OCI-LY1 (cell line): ENCODE data around the gene EFHC1.

ENCODE experiments used
- H2AFZ ChIP-seq: fragments of 200-600 bp; sonication (generic), shearing (Covaris generic); 2 replicates; pipeline ENCODE4 v1.6.0; 2014; ENCODE audit warnings: antibody characterized with exemption, mild to moderate bottlenecking, low read length
- H3F3A ChIP-seq: fragments of 200-600 bp; sonication (generic), shearing (Covaris generic); 2 replicates; pipeline ENCODE4 v1.6.0; 2014; ENCODE audit warnings: mild to moderate bottlenecking, antibody characterized with exemption, low read length, moderate library complexity; ENCODE audit not compliant: insufficient read depth
- H3K27ac ChIP-seq: fragments of 200-600 bp; sonication (generic); 2 replicates; pipeline ENCODE4 v1.5.1; 2014; ENCODE audit warnings: low read length, mixed run types, mild to moderate bottlenecking, low read depth; ENCODE audit not compliant: poor library complexity, severe bottlenecking
- H3K27me3 ChIP-seq: fragments of 200-600 bp; sonication (generic); 2 replicates; pipeline ENCODE4 v1.6.0; 2014; ENCODE audit warnings: antibody characterized with exemption, mild to moderate bottlenecking, low read length, moderate library complexity; ENCODE audit not compliant: insufficient read depth
- H3K36me3 ChIP-seq: fragments of 200-600 bp; sonication (generic); 2 replicates; pipeline ENCODE4 v1.6.1; 2014; ENCODE audit warnings: mild to moderate bottlenecking, antibody characterized with exemption, low read length, moderate library complexity, mixed read lengths; ENCODE audit not compliant: insufficient read depth
- H3K4me1 ChIP-seq: fragments of 200-600 bp; sonication (generic); 2 replicates; pipeline ENCODE4 v1.5.1; 2014; ENCODE audit warnings: mild to moderate bottlenecking, low read length, moderate library complexity; ENCODE audit not compliant: insufficient read depth, severe bottlenecking
- H3K4me2 ChIP-seq: fragments of 200-600 bp; sonication (generic), shearing (Covaris generic); 2 replicates; pipeline ENCODE4 v1.6.1; 2014; ENCODE audit warnings: low read length
- H3K4me3 ChIP-seq: fragments of 200-600 bp; sonication (generic); 2 replicates; pipeline ENCODE4 v1.5.1; 2014; ENCODE audit warnings: low read length, low read depth, mild to moderate bottlenecking, mixed read lengths; ENCODE audit not compliant: poor library complexity, severe bottlenecking
- H3K79me2 ChIP-seq: fragments of 200-600 bp; shearing (Covaris generic); 2 replicates; pipeline ENCODE4 v1.6.1; 2016; ENCODE audit warnings: mixed run types, low read length, mixed read lengths; ENCODE audit not compliant: insufficient read depth
- H3K9ac ChIP-seq: fragments of 200-600 bp; sonication (generic), shearing (Covaris generic); 2 replicates; pipeline ENCODE4 v1.6.1; 2014; ENCODE audit warnings: mild to moderate bottlenecking, low read length, mixed read lengths
- H3K9me2 ChIP-seq: fragments of 200-600 bp; sonication (generic), shearing (Covaris generic); 2 replicates; pipeline ENCODE4 v1.6.1; 2014; ENCODE audit warnings: low read depth, mild to moderate bottlenecking, low read length, mixed read lengths
- H3K9me3 ChIP-seq: fragments of 200-600 bp; shearing (Covaris generic); 2 replicates; pipeline ENCODE4 v1.6.1; 2014; ENCODE audit warnings: low read length, mixed read lengths
- H4K20me1 ChIP-seq: fragments of 200-600 bp; sonication (generic), shearing (Covaris generic); 2 replicates; pipeline ENCODE4 v1.6.0; 2016; ENCODE audit warnings: mild to moderate bottlenecking, low read length; ENCODE audit not compliant: insufficient read depth
- EZH2 ChIP-seq: fragments of 200-600 bp; sonication (generic), shearing (Covaris generic); IDR thresholded peaks from 2 replicates; pipeline ENCODE4 v1.8.0; 2017; ENCODE audit warnings: borderline replicate concordance, mixed run types, mild to moderate bottlenecking, antibody characterized with exemption, low read length, moderate library complexity, mixed read lengths
- TF ChIP-seq, protein P1 (sequence below): fragments of 200-600 bp; sonication (generic), shearing (Covaris generic); IDR thresholded peaks from 2 replicates; pipeline ENCODE4 v1.5.1; 2017; ENCODE audit warnings: mild to moderate bottlenecking, antibody characterized with exemption, low read length, moderate library complexity, mixed read lengths

The EFHC1 gene

DNA sequence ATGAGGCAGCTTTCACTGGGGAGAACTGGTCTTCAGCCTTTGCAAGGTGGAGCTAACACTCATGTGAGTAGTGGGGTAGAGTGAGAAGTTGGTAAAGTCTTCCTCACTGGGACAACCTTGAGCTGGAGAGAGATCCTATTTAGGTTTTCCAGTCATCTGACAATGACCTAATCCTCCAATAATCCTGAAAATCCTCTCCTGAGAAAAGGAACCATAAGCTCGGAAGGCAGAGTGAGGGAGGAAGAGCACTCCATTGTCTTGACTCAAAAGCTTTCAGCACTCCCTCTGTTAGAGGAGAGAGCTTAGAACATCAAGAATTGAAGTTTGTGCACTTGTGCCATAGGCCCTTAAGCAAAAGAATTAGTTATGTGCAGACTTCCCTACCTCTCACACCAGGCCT, 78.9 kb downstream of the EFHC1 start:
- H3K79me2 ChIP-seq, result no peaks in the 10 kb centered on the region
- peaks cover 26% of the 10 kb centered on the region for H3K36me3 ChIP-seq
- peak overlapping the region; percentile 58 for H3K9ac ChIP-seq
- H3K4me1 ChIP-seq, result peaks cover 80% of the 10 kb centered on the region
- H3K9me2 ChIP-seq, result no peaks in the 10 kb centered on the region
- no peaks in the 10 kb centered on the region for H3K27me3 ChIP-seq
- no peak overlapping the region for H3K4me3 ChIP-seq
- H4K20me1 ChIP-seq, result no peaks in the 10 kb centered on the region
- no peaks in the 10 kb centered on the region for H3K9me3 ChIP-seq
- TF ChIP-seq, protein P1, sequence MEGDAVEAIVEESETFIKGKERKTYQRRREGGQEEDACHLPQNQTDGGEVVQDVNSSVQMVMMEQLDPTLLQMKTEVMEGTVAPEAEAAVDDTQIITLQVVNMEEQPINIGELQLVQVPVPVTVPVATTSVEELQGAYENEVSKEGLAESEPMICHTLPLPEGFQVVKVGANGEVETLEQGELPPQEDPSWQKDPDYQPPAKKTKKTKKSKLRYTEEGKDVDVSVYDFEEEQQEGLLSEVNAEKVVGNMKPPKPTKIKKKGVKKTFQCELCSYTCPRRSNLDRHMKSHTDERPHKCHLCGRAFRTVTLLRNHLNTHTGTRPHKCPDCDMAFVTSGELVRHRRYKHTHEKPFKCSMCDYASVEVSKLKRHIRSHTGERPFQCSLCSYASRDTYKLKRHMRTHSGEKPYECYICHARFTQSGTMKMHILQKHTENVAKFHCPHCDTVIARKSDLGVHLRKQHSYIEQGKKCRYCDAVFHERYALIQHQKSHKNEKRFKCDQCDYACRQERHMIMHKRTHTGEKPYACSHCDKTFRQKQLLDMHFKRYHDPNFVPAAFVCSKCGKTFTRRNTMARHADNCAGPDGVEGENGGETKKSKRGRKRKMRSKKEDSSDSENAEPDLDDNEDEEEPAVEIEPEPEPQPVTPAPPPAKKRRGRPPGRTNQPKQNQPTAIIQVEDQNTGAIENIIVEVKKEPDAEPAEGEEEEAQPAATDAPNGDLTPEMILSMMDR, result no peak
- TF ChIP-seq EZH2, result no peak
- peak overlapping the region; percentile 66 for H3K4me2 ChIP-seq
- peaks cover 9% of the 10 kb centered on the region for H3F3A ChIP-seq
- H3K27ac ChIP-seq, result peak overlapping the region; percentile 99
- H2AFZ ChIP-seq, result no peak overlapping the region

DNA sequence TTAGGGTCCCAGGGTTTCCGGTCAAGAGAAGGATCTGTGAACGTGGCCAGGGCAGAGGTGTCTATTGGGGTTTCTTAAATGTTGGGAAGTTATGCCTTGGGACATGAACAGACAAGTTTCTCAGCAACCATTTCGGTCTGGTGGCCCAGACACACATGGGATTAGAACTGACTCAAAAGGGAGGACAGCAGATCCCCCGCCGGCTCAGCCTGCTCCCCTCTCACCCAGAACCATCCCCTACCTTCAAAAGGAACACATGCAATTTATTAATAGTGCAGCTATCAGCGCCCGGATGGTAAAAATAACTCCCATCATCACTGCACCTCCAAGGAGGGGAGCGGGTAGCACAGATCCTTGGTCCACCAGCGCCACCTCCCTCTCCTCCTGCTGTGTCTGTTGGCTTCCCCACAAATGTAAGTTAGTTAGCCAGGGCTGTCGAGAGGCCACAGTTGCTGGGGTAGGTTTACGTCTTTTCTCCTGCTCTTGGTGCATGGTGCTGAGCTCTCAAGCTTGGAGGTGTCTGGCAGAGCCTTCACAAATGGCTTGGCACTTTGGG, 79.6 kb downstream of the EFHC1 start:
- Histone ChIP-seq H3K9ac (peak overlapping the region; percentile 58), H3K79me2 (no peaks in the 10 kb centered on the region), H3K4me3 (no peak overlapping the region), H3K36me3 (peaks cover 29% of the 10 kb centered on the region), H3K27ac (peak overlapping the region; percentile 99), H3K9me2 (no peaks in the 10 kb centered on the region), H4K20me1 (no peaks in the 10 kb centered on the region), H3F3A (peaks cover 9% of the 10 kb centered on the region), H3K4me1 (peaks cover 82% of the 10 kb centered on the region), H2AFZ (no peak overlapping the region), H3K4me2 (peak overlapping the region; percentile 66; the same call in 1 of the 2 replicates), H3K9me3 (no peaks in the 10 kb centered on the region), H3K27me3 (no peaks in the 10 kb centered on the region)
- TF ChIP-seq EZH2, result no peak
- TF ChIP-seq, protein P1, result peak; percentile 38; the same call in 1 of the 2 replicates

DNA sequence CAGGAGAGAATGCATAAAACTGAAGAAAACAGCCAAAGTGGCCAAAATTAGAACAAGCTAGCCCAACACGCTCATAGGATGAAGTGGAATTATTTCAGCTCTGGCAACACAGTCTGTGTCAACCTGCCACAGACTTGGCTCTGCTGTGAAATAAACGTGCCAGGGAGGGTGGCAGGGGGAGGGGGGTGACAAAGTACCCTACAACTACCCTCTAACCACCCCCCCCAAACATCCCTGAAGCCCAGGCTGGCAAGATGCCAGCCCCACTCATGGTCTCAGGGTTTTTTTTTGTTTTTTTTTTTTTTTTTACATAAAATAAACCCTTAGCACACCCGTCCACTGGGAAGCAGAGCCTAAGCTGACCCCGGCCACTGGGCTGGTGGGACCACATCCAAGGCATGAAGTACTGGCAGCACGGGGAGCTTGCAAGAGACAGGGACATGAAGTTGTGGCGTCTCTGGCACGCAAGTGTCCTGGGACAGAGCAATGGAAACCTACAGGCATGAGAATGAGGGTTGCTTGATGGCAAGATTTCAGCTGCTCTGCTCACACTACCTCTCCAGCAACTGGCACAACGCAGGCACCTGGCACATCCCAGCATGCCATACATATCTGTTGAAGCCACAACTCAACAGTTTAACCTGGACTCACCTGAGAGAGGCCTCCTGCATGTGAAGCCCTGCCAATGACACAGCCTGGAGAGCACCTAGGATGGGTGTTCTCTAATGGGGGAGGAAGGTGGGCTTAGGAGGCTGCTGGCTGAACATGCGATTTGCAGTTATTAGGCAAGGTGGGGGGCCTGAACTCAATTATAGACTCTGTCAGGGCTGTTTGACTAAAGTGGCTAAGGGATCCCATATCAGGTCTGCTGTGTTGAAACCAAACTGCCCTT, 80.3 kb downstream of the EFHC1 start:
- Histone ChIP-seq H3K9me3 (no peaks in the 10 kb centered on the region), H3K27ac (peak overlapping the region; percentile 99), H2AFZ (no peak overlapping the region), H3F3A (peaks cover 9% of the 10 kb centered on the region), H3K36me3 (peaks cover 29% of the 10 kb centered on the region), H3K4me2 (peak overlapping the region; percentile 66; the same call in 1 of the 2 replicates), H4K20me1 (no peaks in the 10 kb centered on the region), H3K27me3 (no peaks in the 10 kb centered on the region), H3K4me1 (peaks cover 88% of the 10 kb centered on the region), H3K9ac (peak overlapping the region; percentile 58; the same call in 1 of the 2 replicates), H3K79me2 (no peaks in the 10 kb centered on the region), H3K4me3 (no peak overlapping the region), H3K9me2 (no peaks in the 10 kb centered on the region)
- TF ChIP-seq, protein P1, result no peak
- no peak for TF ChIP-seq EZH2
